HCT116 (cell line): ENCODE measurements around the gene AGL. TPM values are rescaled to one million over a fixed set of nuclear protein-coding genes. Genes with fewer than 3 reads are reported as not detected.

ENCODE experiments used
- ATAC-seq: fragments of 200-7000 bp; cut with Tn5 transposase; 2 replicates; pipeline ENCODE4 v1.9.1; 2020; ENCODE audit warnings: mild to moderate bottlenecking, moderate library complexity
- BruUV-seq: library from RNA; stranded (reverse); fragments of 400-500 nt; replicated peaks from 2 replicates; lab custom pipeline; 2021; lab: Mats Ljungman, UMichigan
- CTCF ChIA-PET: fragments of 300-600 bp; sonication (Branson Sonifier 250); formaldehyde crosslinking; loops from one replicate; lab custom pipeline; 2021; ENCODE audit warnings: antibody characterized with exemption; lab: Charles Lee
- POLR2A ChIA-PET: fragments of 300-600, 350-600 bp; sonication (Branson Sonifier 250); formaldehyde crosslinking; loops from one replicate; lab custom pipeline; 2021; ENCODE audit warnings: antibody characterized with exemption; lab: Charles Lee
- RAD21 ChIA-PET, 2 experiments: fragments of 300-600 bp; sonication (Branson Sonifier 250); formaldehyde crosslinking; loops; one replicate each; lab custom pipeline; 2023; ENCODE audit warnings: low total read pairs in 2 of 2; ENCODE audit not compliant: uncharacterized antibody in 2 of 2, unreplicated experiment in 2 of 2, low non-redundant PET in 1 of 2; lab: Charles Lee
- DNase-seq: peaks from one replicate; pipeline ENCODE4 v3.0.0-alpha.2; 2010; ENCODE audit warnings: low read depth, low spot score
- H2AFZ ChIP-seq: fragments of 200-600 bp; shearing (Covaris generic), sonication (generic); 2 replicates; pipeline ENCODE4 v1.6.1; 2017; ENCODE audit warnings: low read depth, mixed run types, mixed read lengths, antibody characterized with exemption, low read length; ENCODE audit not compliant: poor library complexity, severe bottlenecking
- H3K27ac ChIP-seq: 2 replicates; pipeline ENCODE4 v1.5.1; 2012; ENCODE audit warnings: low read depth, low read length
- H3K27me3 ChIP-seq: fragments of 200-600 bp; sonication (generic); 2 replicates; pipeline ENCODE4 v1.6.1; 2016; ENCODE audit warnings: mixed run types, low read length, mixed read lengths; ENCODE audit not compliant: insufficient read depth
- H3K36me3 ChIP-seq, 2 experiments: fragments of 200-500 bp in 1 of 2; fragments of 200-600 bp in 1 of 2; sonication (Bioruptor generic) in 1 of 2; sonication (generic) in 1 of 2; 2 replicates each; pipeline versions ENCODE4 v1.5.1 to v1.6.1; 2014 to 2016; ENCODE audit warnings: low read length in 2 of 2, inconsistent platforms in 1 of 2, mixed read lengths in 1 of 2, mixed run types in 1 of 2; ENCODE audit not compliant: insufficient read depth in 2 of 2, control insufficient read depth in 1 of 2
- H3K4me1 ChIP-seq, 2 experiments: fragments of 200-600 bp in 1 of 2; sonication (generic) in 1 of 2; 2 replicates each; pipeline versions ENCODE4 v1.5.1 to v1.6.1; 2012 to 2017; ENCODE audit warnings: low read length in 2 of 2, inconsistent platforms in 1 of 2, mild to moderate bottlenecking in 1 of 2, mixed read lengths in 1 of 2, mixed run types in 1 of 2, moderate library complexity in 1 of 2; ENCODE audit not compliant: insufficient read depth in 2 of 2, control insufficient read depth in 1 of 2
- H3K4me2 ChIP-seq: fragments of 200-600 bp; sonication (generic); 2 replicates; pipeline ENCODE4 v1.6.1; 2017; ENCODE audit warnings: mixed run types, low read length, mixed read lengths
- H3K4me3 ChIP-seq, 2 experiments: fragments of 200-600 bp in 1 of 2; sonication (generic) in 1 of 2; replicated peaks in 1 of 2; 2 replicates each; pipeline ENCODE4 v1.5.1; 2011 to 2016; ENCODE audit warnings: low read length in 2 of 2, control low read depth in 1 of 2, low read depth in 1 of 2, mild to moderate bottlenecking in 1 of 2, mixed read lengths in 1 of 2, mixed run types in 1 of 2
- H3K79me2 ChIP-seq: fragments of 200-600 bp; sonication (generic); 2 replicates; pipeline ENCODE4 v1.6.1; 2017; ENCODE audit warnings: mild to moderate bottlenecking, mixed run types, low read length, moderate library complexity, mixed read lengths; ENCODE audit not compliant: insufficient read depth
- H3K9ac ChIP-seq: fragments of 200-600 bp; sonication (generic); 2 replicates; pipeline ENCODE4 v1.6.1; 2016; ENCODE audit warnings: low read length, mixed read lengths
- H3K9me2 ChIP-seq: fragments of 200-600 bp; sonication (generic), shearing (Covaris generic); 2 replicates; pipeline ENCODE4 v1.6.1; 2017; ENCODE audit warnings: mixed run types, mild to moderate bottlenecking, moderate library complexity; ENCODE audit not compliant: insufficient read depth
- H3K9me3 ChIP-seq, 2 experiments: fragments of 200-500 bp in 1 of 2; fragments of 200-600 bp in 1 of 2; sonication (Bioruptor generic) in 1 of 2; sonication (generic) in 1 of 2; 2 replicates each; pipeline ENCODE4 v1.6.1; 2014 to 2017; ENCODE audit warnings: low read length in 2 of 2, mixed read lengths in 2 of 2, inconsistent platforms in 1 of 2, low read depth in 1 of 2, mild to moderate bottlenecking in 1 of 2, mixed run types in 1 of 2, moderate library complexity in 1 of 2; ENCODE audit not compliant: control insufficient read depth in 1 of 2, insufficient read depth in 1 of 2
- H4K20me1 ChIP-seq: fragments of 200-600 bp; sonication (generic), shearing (Covaris generic); 2 replicates; pipeline ENCODE4 v1.6.1; 2017; ENCODE audit warnings: mixed run types, mild to moderate bottlenecking, moderate library complexity; ENCODE audit not compliant: insufficient read depth
- CBX3 ChIP-seq: IDR thresholded peaks from 2 replicates; pipeline ENCODE4 v1.6.1; 2012; ENCODE audit warnings: low read depth
- EGR1 ChIP-seq: IDR thresholded peaks from 2 replicates; pipeline ENCODE4 v1.6.1; 2012; ENCODE audit warnings: low read depth
- ELF1 ChIP-seq: IDR thresholded peaks from 2 replicates; pipeline ENCODE4 v1.6.1; 2012; ENCODE audit warnings: low read depth, borderline replicate concordance
- EZH2 ChIP-seq: fragments of 200-600 bp; sonication (generic); IDR thresholded peaks from 2 replicates; pipeline ENCODE4 v1.6.1; 2017; ENCODE audit warnings: antibody characterized with exemption, mixed run types
- EZH2phosphoT487 ChIP-seq: fragments of 200-600 bp; IDR thresholded peaks from 2 replicates; pipeline ENCODE4 v1.6.1; 2018; ENCODE audit warnings: antibody characterized with exemption, borderline replicate concordance
- FOSL1 ChIP-seq: IDR thresholded peaks from 2 replicates; pipeline ENCODE4 v1.6.1; 2012; ENCODE audit warnings: low read depth
- JUND ChIP-seq: IDR thresholded peaks from 2 replicates; pipeline ENCODE4 v1.6.1; 2012
- POLR2A ChIP-seq: IDR thresholded peaks from 2 replicates; pipeline ENCODE4 v1.7.0; 2011; ENCODE audit warnings: borderline replicate concordance; ENCODE audit not compliant: insufficient read depth, insufficient read length; ENCODE audit errors: extremely low read depth
- RAD21 ChIP-seq: IDR thresholded peaks from 2 replicates; pipeline ENCODE4 v1.6.1; 2012; ENCODE audit warnings: low read depth, mild to moderate bottlenecking
- SP1 ChIP-seq: IDR thresholded peaks from 2 replicates; pipeline ENCODE4 v1.6.1; 2012; ENCODE audit warnings: low read depth
- YY1 ChIP-seq: IDR thresholded peaks from 2 replicates; pipeline ENCODE4 v1.6.1; 2011; ENCODE audit warnings: low read length, low read depth, moderate library complexity, mild to moderate bottlenecking; ENCODE audit not compliant: insufficient replicate concordance; ENCODE audit errors: extremely low read depth
- ZBTB33 ChIP-seq: IDR thresholded peaks from 2 replicates; pipeline ENCODE4 v1.6.1; 2011; ENCODE audit warnings: mild to moderate bottlenecking, low read length, moderate library complexity; ENCODE audit not compliant: insufficient replicate concordance; ENCODE audit errors: extremely low read depth
- ZNF274 ChIP-seq: fragments of 200-500 bp; sonication (Bioruptor generic); IDR thresholded peaks from 2 replicates; pipeline ENCODE4 v1.6.1; 2014; ENCODE audit warnings: mild to moderate bottlenecking, low read depth, low read length, inconsistent platforms
- intact Hi-C: fragments of 100-400 bp; cut with micrococcal nuclease; formaldehyde crosslinking; loops from 2 replicates; pipeline ENCODE4 v1.10.0; 2022
- total RNA-seq: library from RNA; stranded (reverse); gene quantifications from one replicate; pipeline ENCODE4 v1.2.1, GENCODE V29; 2021; ENCODE audit not compliant: unreplicated experiment

AGL gene
- total RNA-seq, 1 experiment from 2014 or later, result 19.4 TPM

GRCh38 chr1:99869304-99869703 lies 19.1 kb downstream of the AGL start:
- Histone ChIP-seq H3K27me3 (no peaks in the 10 kb centered on the region), H3K36me3 (peaks cover 0 to 5% of the 10 kb centered on the region in 2 experiments; a peak in 1 of 4 replicates), H3K27ac (no peak overlapping the region), H3K4me1 (no peaks in the 10 kb centered on the region), H3K9me3 (no peaks in the 10 kb centered on the region), H3K79me2 (no peaks in the 10 kb centered on the region), H2AFZ (no peak overlapping the region), H3K4me3 (no peak overlapping the region), H3K9ac (no peak overlapping the region), H3K4me2 (no peak overlapping the region), H3K9me2 (no peaks in the 10 kb centered on the region), H4K20me1 (no peaks in the 10 kb centered on the region)
- ChIA-PET RAD21 (no interaction called here), POLR2A (no interaction called here), CTCF (no interaction called here)
- TF ChIP-seq RAD21 (no peak), YY1 (no peak), ELF1 (no peak), EGR1 (no peak), SP1 (no peak), ZNF274 (no peak), CBX3 (no peak), EZH2 (no peak), JUND (no peak), POLR2A (no peak), EZH2phosphoT487 (no peak), FOSL1 (no peak), ZBTB33 (no peak)
- BruUV-seq, result no TSS peak
- no peak for DNase-seq
- intact Hi-C loops, result no loop called here
- no peak for ATAC-seq
